Inflammatory macrophage (primary cell): ENCODE results near the gene PAK5.

Experiments
- DNase-seq, 2 donors: peaks; one replicate each; pipeline ENCODE4 v3.0.0-alpha.2; 2020 to 2022
- total RNA-seq, 18 experiments: gene quantifications; one replicate each; lab custom pipeline; 2026; ENCODE audit warnings: mixed read lengths in 6 of 18, inconsistent platforms in 2 of 18; lab: John Stamatoyannopoulos, UW

PAK5 gene
- total RNA-seq, result 0 to 0.13 (median 0) reads per million in 18 experiments

GRCh38 chr20:9838378-9839295 lies at the start of gene PAK5:
Gene PAK5 (minus strand): TSS chr20:9839076. CDS start chr20:9644328, 194,748 bp downstream.
- DNase-seq, result no peak

DNA sequence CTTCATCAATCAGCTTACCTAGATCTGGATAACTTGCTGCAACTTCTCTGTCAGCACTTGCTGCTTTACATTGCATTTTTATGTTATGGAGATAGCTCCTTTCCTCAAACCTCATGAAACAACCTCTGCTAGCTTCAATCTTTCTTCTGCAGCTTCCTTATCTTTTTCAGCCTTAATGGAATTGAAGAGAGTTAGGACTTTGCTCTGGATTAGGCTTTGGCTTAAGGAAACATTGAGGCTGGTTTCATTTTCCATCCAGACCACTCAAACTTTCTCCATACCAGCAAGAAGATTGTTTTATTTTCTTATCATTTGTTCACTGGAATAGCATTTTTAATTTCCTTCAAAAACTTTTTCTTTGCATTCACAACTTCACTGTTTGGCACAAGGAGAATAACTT lies 48.8 kb upstream of the PAK5 start:
- no peak for DNase-seq

DNA sequence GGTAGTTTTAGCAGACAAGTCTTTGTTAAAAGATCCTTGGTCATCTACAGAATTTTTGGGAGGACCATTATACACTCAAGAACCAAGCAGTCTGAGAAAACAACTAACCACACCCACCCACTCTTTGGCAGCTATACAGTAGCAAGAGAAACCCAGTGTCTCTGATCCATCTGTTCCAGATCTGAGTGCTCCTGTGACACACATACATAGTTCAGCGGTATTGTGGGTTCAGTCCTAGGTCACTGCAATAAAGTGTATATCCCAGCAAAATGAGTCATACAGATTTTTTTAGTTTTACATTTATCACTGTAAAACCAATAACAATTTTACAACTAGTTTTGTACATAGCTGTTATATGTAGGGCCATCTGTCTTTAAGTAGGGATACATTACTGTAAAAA lies 47.4 kb upstream of the PAK5 start:
- no peak for DNase-seq

DNA sequence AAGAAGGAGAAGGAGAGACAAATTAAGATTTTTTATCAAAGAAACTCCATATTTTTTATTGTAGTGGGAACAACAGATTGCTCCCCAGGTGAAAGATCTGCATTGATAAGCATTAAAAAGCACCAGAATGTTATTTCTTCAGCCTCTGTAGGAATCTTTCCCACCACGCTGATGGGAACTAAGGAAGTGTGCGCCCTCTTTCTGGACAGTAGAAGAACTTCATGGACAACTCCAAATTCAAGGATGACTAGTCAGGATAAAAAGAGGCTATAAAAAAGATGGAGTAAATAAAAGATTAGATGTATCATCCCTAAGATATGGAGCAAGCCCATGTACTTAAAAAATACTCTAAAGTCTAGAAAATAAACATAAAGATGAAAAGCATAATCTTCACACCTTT lies 45.8 kb upstream of the PAK5 start:
- no peak for DNase-seq

- DNase-seq, result no peak
Measured at GRCh38 chr20:9884061-9884460, 45.2 kb upstream of the PAK5 start.

GRCh38 chr20:9877932-9878495 lies 39.1 kb upstream of the PAK5 start:
- DNase-seq, result no peak

DNA sequence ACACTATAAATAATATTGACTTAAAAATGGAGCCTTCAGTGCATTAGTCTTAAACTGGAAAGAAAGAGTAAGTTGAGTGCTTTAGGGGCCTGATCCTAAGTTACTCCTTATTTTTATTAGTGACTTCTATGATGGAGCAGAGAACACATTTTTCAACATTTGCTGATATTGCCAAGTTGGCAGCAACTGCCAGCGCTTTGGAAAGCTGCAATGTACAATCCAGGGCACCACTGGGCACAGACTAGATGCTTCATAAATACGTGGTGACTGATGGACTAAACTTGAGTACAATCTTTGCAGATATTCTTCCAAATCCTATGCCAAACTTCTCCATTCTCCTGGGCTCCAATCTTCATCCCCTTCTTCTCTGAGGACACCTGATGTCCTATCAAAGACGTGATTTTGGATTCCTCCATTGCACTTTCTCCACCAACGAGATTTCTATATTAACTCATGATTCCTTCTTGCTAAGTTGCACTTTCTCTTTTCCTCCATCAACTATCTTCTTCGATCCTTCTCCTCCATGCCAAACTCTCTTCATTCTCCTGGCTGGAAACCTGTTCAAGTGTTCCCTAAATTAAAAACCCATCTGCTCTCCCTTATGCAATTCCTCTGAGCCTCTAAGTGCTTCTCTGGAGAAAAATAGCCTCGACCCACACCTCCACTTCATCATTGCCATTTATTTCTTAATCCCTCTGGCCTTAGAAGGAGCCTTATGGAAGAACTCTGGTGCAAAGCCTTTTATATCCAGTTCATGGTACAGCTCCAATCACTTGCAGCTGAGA lies 28.5 kb upstream of the PAK5 start:
- DNase-seq, result no peak

GRCh38 chr20:9852566-9852965 lies 13.7 kb upstream of the PAK5 start:
- DNase-seq, result no peak

- DNase-seq, result no peak
Measured at GRCh38 chr20:9839626-9840025, 750 bp upstream of the PAK5 start.

GRCh38 chr20:9838035-9838377 lies 870 bp downstream of the PAK5 start:
- no peak for DNase-seq

DNA sequence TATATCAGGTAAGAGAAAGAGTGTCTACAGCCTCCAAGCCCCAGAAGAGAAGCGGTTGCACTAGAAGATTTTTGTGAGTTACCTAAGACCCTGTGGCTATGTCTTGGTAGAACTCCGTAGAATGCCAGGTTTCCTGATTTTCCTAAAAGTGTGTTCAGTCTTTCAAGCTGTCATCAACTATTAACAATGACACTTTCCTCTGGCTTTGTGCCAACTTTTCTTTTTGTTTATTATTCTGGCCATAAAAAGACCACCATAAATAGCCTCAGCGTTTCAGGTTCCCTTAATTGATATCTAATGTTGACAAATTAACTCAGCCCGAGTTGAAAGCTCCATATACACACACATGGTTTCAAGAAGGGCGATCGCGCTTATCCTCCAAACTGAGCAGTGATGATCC lies 1.2 kb downstream of the PAK5 start:
- DNase-seq, result no peak

- DNase-seq, result no peak
Measured at GRCh38 chr20:9835302-9835701, 3.6 kb downstream of the PAK5 start.

DNA sequence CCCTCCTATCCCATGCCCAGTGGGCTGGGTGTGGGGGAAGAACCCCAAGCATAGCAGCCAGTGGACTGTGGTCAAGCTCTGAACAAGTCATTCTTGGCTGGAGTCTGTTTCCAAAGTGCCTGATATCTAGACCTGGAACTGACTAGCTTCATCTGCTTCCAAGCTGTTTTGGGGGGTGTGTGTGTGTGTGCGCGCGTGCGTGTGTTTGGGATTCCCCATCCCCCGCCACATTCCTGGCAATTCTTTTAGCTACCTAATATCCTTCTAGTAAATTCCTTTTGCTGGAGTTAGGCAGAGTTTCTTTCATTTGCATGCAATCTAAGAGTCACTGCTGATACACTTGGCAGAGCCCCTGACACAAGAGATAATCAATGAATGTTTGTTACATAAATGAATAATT lies 7.8 kb downstream of the PAK5 start:
- DNase-seq, result no peak

DNA sequence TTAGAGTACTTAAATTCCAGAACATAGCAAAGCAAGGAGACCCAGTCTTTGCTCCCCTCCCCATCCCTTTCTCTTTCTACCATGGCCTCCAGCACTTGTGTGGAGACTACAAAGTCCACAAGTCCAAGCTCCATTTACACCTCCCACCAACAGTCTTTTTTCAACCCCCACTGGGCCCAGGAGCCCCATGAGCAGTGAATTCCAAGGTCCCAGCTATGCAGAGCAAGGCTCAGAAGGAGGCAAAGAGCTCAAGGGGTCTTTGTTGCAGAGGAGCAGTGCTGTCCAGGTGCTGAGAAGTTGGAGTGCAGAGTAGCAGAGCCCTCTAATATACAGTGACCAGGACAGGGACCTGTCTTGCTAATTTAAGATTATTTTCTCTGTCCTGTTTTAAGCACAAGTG lies 9.0 kb downstream of the PAK5 start:
- DNase-seq, result no peak

DNA sequence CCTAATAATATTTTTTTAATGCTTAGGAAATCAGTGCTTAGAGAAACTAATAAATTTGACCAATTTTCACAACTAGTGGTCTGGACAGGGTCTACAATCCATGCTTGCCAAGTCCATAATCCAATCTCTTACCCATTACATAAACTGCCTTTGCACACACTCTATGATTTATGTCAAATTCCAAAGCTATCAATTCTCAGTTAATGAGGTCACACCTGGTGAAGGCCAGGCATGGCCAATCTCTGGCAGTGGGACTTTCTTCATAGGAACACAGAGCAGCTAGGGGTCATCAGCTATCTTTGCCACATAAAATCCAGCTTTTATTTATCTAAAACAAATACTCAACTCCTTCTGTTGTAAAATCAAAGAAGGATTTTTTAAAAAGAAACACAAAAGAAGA lies 21.2 kb downstream of the PAK5 start:
- no peak for DNase-seq

- DNase-seq, result no peak
Measured at GRCh38 chr20:9815632-9816031, 23.2 kb downstream of the PAK5 start.

DNA sequence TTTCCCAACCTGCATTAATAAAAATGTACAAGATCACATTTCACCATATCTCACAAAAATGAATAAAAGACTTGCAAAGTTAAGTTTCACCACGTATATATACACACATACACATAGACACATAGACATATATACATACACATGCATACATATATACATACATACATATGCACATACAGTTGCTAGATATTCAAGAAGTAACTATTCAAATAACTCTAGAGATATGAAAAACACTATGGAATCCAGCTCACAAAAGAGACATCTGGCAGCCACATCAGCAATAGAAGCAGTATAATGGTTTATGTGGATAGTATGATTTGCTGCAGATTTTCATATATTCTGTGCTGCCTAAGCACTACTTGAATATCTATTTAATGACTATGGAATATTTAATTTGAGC lies 28.1 kb downstream of the PAK5 start:
- no peak for DNase-seq

- DNase-seq, result no peak
Measured at GRCh38 chr20:9809271-9809670, 29.6 kb downstream of the PAK5 start.

DNA sequence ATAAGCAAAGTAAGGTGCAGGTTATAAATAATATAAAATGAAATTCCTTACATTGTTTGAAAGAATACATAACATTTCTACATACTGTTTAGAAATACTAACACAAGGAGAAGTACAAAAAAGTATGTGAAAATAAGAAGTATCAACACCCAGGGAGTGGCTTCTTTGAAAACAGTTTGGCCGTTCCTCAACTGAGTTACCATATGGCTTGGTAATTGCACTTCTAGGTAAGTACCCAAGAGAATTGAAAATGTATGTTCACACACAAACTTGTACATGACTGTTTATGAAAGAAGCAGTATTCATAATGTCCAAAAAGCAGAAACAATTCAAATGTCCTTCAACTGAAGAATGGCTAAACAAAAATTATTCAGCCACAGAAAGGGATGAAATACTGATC lies 30.7 kb downstream of the PAK5 start:
- DNase-seq, result no peak

GRCh38 chr20:9807136-9807535 lies 31.7 kb downstream of the PAK5 start:
- no peak for DNase-seq

- DNase-seq, result no peak
Measured at GRCh38 chr20:9800421-9800820, 38.5 kb downstream of the PAK5 start.

DNA sequence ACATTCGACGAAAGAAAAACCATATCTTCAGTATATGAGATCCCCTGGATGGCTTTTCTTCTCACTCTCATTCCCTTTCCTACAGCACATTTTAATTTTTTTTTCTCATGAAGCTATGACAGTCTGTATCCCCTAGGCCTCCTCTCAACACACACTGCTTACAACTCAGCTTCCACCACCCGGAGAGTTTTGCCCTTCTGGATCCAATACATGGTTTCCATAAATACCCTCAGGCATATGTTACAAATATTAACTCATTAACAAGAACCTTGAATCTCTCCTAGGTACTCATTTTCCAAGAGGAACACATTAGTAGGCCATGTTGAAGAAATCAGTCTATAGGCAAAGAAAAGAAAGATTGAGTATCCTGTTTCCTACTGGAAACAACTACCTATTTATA lies 44.0 kb downstream of the PAK5 start:
- no peak for DNase-seq

GRCh38 chr20:9792674-9793073 lies 46.2 kb downstream of the PAK5 start:
- no peak for DNase-seq

DNA sequence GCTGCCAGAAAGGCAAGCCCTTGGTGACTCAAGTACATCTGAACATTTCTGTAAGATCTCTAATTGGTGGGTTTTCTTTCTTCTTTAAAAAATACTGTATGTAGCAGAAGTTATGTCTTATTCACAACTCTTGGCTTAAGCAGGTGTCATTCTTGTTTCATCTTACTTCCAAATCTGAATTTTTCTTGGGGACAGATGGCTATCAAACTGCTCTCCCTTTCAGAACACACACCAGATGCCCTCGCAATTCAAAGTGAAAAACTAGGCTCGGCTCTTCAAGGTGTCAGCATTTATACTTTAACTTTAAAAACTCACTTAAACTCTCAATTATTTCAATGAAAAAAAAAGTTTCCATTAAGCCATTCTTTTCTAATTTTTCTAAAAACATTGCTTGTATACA lies 49.7 kb downstream of the PAK5 start:
- DNase-seq, result no peak
